Measurements from ENCODE around the gene CALY. TPM values are rescaled to one million over a fixed set of nuclear protein-coding genes. Genes with fewer than 3 reads are reported as not detected.

CALY gene
- total RNA-seq, 1 experiment from 2014 or later, result not detected

DNA sequence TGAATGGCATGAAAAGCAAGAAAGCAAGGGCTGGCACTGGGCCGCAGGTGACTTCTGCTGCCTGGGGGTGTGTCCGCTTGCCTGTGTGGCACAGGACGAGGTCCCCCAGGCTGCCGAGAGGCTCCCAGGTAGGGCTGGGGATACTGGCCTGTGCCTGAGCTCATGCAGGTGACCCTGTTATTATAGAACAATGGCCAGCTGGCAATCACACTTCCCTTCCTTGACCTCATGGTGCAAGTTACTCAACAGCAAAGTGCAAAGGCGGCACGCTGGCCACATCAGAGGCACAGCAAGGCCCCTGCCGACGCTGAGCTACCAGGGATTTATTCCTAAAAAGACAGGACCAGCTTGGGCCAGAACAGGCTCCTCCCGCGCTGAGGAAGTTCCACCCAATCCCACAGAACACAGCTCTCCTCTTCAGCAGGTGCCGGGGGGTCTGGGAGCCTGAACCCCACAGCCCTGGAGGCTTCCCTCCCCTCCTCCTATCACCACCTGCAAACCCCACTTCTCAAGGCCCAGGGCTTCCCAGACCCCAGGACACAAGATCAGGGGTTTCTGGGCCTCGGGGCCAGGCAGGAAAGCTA is 58.6 kb downstream of the CALY start:
- Histone ChIP-seq H3K27me3 (ENCODE audit: control insufficient read depth, insufficient read depth, low read length) (peaks cover 8% of the 10 kb centered on the region), H3K4me3 (ENCODE audit: insufficient read depth, low read depth, low read length) (no peak overlapping the region), H3K36me3 (replicated peaks; ENCODE audit: control insufficient read depth, insufficient read depth, low read length) (peaks cover 7% of the 10 kb centered on the region)
- no peak for DNase-seq

GRCh38 chr10:133277277-133277992 is 59.3 kb downstream of the CALY start:
- peaks cover 5% of the 10 kb centered on the region for H3K36me3 ChIP-seq (replicated peaks; ENCODE audit: control insufficient read depth, insufficient read depth, low read length)
- H3K27me3 ChIP-seq (ENCODE audit: control insufficient read depth, insufficient read depth, low read length), result peaks cover 8% of the 10 kb centered on the region
- DNase-seq, result no peak
- no peak overlapping the region; the same call in 1 of the 2 replicates for H3K4me3 ChIP-seq (ENCODE audit: insufficient read depth, low read depth, low read length)

DNA sequence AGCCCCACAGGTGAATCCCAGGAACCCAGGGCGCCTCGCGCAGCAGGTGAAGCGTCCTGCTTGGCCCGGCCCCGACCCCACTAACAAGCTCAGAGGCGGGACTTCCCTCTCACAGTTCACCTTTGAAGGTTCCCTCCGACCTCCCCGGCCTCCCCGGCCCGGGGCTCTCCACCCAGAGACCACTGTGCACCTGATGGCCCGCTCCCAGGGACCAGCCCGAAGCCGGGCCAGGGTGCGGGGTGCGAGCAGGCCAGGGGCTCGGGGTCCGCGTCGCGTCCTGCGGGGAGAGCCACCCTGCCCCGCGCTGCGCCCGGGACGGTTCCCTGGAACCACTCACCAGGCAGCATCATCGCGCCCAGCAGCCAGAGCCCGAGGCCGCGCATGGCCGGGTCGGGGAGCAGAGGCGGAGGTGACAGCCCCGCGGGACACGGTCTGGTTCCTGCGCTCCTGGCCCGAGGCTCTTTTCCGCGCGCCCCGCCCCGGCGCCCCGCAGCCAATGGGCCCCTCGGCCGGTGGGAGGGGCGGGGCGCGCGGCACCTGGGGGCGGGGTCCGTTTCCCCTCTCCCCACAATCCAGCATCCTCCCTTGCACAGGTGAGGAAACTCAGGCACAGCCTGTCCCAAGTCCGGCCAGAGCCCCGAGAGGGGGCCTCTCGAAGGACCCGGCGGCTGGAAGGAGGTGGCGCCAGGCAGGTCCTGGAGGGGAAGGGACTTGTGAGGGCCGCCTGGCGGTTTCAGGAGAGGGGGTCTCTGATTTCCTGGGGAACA is 60.1 kb downstream of the CALY start, which contains the start of gene ADAM8:
Gene ADAM8, minus strand, starts transcription at position 434 of the 767 bp plus-strand sequence. Its CDS starts 51 bp downstream, at position 383.
- peak; percentile 100 for DNase-seq
- Histone ChIP-seq H3K27me3 (ENCODE audit: control insufficient read depth, insufficient read depth, low read length) (peaks cover 8% of the 10 kb centered on the region), H3K4me3 (ENCODE audit: insufficient read depth, low read depth, low read length) (peak within 1 kb of the TSS; percentile 39), H3K36me3 (replicated peaks; ENCODE audit: control insufficient read depth, insufficient read depth, low read length) (peaks cover 3% of the 10 kb centered on the region)

DNA sequence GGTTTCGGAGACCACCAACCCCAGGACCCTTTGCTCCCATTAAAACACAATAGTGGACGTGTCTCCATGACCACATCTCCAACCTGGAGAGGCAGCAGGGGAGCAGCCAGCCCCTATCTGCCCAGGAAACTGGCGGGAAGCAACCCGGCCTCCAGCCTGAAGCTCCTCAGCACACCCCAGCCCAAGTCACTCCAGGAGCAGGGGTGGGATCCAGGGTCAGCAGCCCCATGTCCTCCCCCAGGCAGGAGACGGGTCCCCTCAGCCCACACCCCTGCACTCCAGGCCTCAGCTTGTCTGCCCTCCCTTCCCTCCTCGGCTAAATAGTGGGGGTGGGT is 60.6 kb downstream of the CALY start:
- peak; percentile 83 for DNase-seq
- Histone ChIP-seq H3K27me3 (ENCODE audit: control insufficient read depth, insufficient read depth, low read length) (peaks cover 8% of the 10 kb centered on the region), H3K36me3 (replicated peaks; ENCODE audit: control insufficient read depth, insufficient read depth, low read length) (peaks cover 3% of the 10 kb centered on the region), H3K4me3 (ENCODE audit: insufficient read depth, low read depth, low read length) (peak overlapping the region; percentile 39; the same call in 1 of the 2 replicates)

DNA sequence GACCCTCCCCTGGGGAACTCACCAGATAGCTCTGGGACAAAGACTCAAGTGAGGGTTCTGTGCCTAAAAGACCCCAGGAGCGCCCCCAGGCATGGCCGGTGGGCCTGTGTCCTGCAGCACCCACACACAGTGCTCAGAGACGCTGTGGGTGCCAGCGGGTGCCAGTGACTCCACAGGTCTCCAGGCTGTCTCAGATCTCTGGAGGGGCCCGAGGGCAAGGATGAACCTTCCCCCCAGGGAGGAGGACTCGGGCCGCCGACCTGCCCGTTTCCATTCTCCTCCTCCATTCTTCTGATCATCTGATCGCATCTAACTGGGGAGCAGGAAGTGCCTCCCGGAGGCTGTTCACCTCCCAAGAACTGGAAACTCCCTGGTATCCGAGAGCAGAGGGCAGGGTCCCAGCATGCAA is 61.0 kb downstream of the CALY start:
- peak; percentile 82 for DNase-seq
- H3K27me3 ChIP-seq (ENCODE audit: control insufficient read depth, insufficient read depth, low read length), result peaks cover 8% of the 10 kb centered on the region
- no peak overlapping the region for H3K4me3 ChIP-seq (ENCODE audit: insufficient read depth, low read depth, low read length)
- H3K36me3 ChIP-seq (replicated peaks; ENCODE audit: control insufficient read depth, insufficient read depth, low read length), result peaks cover 3% of the 10 kb centered on the region

- Histone ChIP-seq H3K4me3 (ENCODE audit: insufficient read depth, low read depth, low read length) (no peak overlapping the region), H3K27me3 (ENCODE audit: control insufficient read depth, insufficient read depth, low read length) (peaks cover 8% of the 10 kb centered on the region), H3K36me3 (replicated peaks; ENCODE audit: control insufficient read depth, insufficient read depth, low read length) (peaks cover 3% of the 10 kb centered on the region)
- DNase-seq, result no peak
Observed at GRCh38 chr10:133274751-133275683, 61.7 kb downstream of the CALY start.

Other genes starting within 250 kb of the CALY start
- gene ADGRA1, start 249.0 kb downstream of the CALY start, total RNA-seq (2014; rRNA removed; shearing (Covaris generic)), result 0.37 and 0.62 TPM in 2 replicates
- 13.7 and 16.7 TPM in 2 replicates for gene KNDC1, start 176.7 kb downstream of the CALY start, total RNA-seq (2014; rRNA removed; shearing (Covaris generic))
- gene UTF1, start 106.7 kb downstream of the CALY start, total RNA-seq (2014; rRNA removed; shearing (Covaris generic)), result 8.8 and 13.4 TPM in 2 replicates
- 25.0 and 29.2 TPM in 2 replicates for gene VENTX, start 99.0 kb downstream of the CALY start, total RNA-seq (2014; rRNA removed; shearing (Covaris generic))
- 1.3 and 1.9 TPM in 2 replicates for gene ADAM8, start 60.0 kb downstream of the CALY start, total RNA-seq (2014; rRNA removed; shearing (Covaris generic))
- 46.4 and 47.1 TPM in 2 replicates for gene TUBGCP2, start 28.0 kb downstream of the CALY start, total RNA-seq (2014; rRNA removed; shearing (Covaris generic))
- gene ZNF511, start 28.0 kb downstream of the CALY start, total RNA-seq (2014; rRNA removed; shearing (Covaris generic)), result 46.9 and 48.7 TPM in 2 replicates
- gene PRAP1, start 10.5 kb upstream of the CALY start, total RNA-seq (2014; rRNA removed; shearing (Covaris generic)), result not detected in 2 replicates
- gene FUOM, start 21.1 kb upstream of the CALY start, total RNA-seq (2014; rRNA removed; shearing (Covaris generic)), result 27.2 and 50.5 TPM in 2 replicates
- gene ECHS1, start 36.5 kb upstream of the CALY start, total RNA-seq (2014; rRNA removed; shearing (Covaris generic)), result 88.2 and 108 TPM in 2 replicates
- gene PAOX, start 42.4 kb upstream of the CALY start, total RNA-seq (2014; rRNA removed; shearing (Covaris generic)), result 1.3 and 4.1 TPM in 2 replicates
- gene MTG1, start 57.3 kb upstream of the CALY start, total RNA-seq (2014; rRNA removed; shearing (Covaris generic)), result 31.5 and 52.6 TPM in 2 replicates
- 0.18 TPM in 1 of 2 replicates, not detected in the other for gene SPRN, start 87.7 kb upstream of the CALY start, total RNA-seq (2014; rRNA removed; shearing (Covaris generic))
- gene SCART1, start 117.0 kb upstream of the CALY start, total RNA-seq (2014; rRNA removed; shearing (Covaris generic)), result 0.03 and 0.44 TPM in 2 replicates
- gene CYP2E1, start 190.5 kb upstream of the CALY start, total RNA-seq (2014; rRNA removed; shearing (Covaris generic)), result 0.90 and 1.2 TPM in 2 replicates
- gene SYCE1, start 228.7 kb upstream of the CALY start, total RNA-seq (2014; rRNA removed; shearing (Covaris generic)), result not detected in 2 replicates